K562 (cell line): ENCODE measurements around the gene FREM1. TPM values are rescaled to one million over a fixed set of nuclear protein-coding genes. Genes with fewer than 3 reads are reported as not detected.

Source experiments
- ATAC-seq: fragments of 200-7000 bp; cut with Tn5 transposase; 3 replicates; pipeline ENCODE4 v1.9.1; 2020; ENCODE audit warnings: moderate library complexity
- BruUV-seq: library from RNA; stranded (reverse); fragments of 400-500 nt; replicated peaks from 2 replicates; lab custom pipeline; 2021; lab: Mats Ljungman, UMichigan
- CTCF ChIA-PET: fragments of 300-600 bp; formaldehyde crosslinking; extraction: SDS; loops from one replicate; lab custom pipeline; 2021; ENCODE audit warnings: low intra/inter-chr PET ratio; lab: Yijun Ruan, JAX
- POLR2A ChIA-PET: fragments of 300-600, 350-650 bp; sonication (Branson Sonifier 250); formaldehyde crosslinking; extraction: SDS; loops from one replicate; lab custom pipeline; 2021; ENCODE audit warnings: antibody characterized with exemption, inconsistent platforms; lab: Yijun Ruan, JAX
- DNase-seq, 4 experiments: peaks; one replicate each; pipeline versions ENCODE4 v3.0.0 to v3.0.0-alpha.2; 2011 to 2018; ENCODE audit warnings: low spot score in 3 of 4, mixed read lengths in 3 of 4; ENCODE audit errors: extremely low read depth in 1 of 4
- FAIRE-seq: peaks from 2 replicates; lab custom pipeline; 2011; peaks lifted over from hg19 to GRCh38; lab: Jason Lieb, UNC
- H2AFZ ChIP-seq: 2 replicates; pipeline ENCODE4 v1.6.0; 2011; ENCODE audit warnings: low read depth, low read length, control low read depth, inconsistent platforms
- H3K27ac ChIP-seq: fragments of 200-600 bp; 3 replicates; pipeline ENCODE4 v1.8.0; 2011; ENCODE audit warnings: low read depth, mild to moderate bottlenecking, control low read depth, inconsistent platforms, low read length, moderate library complexity, mixed read lengths; ENCODE audit errors: extremely low read depth
- H3K27me3 ChIP-seq, 2 experiments: fragments of 300-600 bp in 1 of 2; 2 replicates in 1 of 2; 3 replicates in 1 of 2; pipeline versions ENCODE4 v1.6.0 to v1.8.0; 2011; ENCODE audit warnings: inconsistent platforms in 2 of 2, low read length in 2 of 2, mild to moderate bottlenecking in 1 of 2, mixed read lengths in 1 of 2, moderate library complexity in 1 of 2; ENCODE audit not compliant: control insufficient read depth in 2 of 2, insufficient read depth in 2 of 2
- H3K36me3 ChIP-seq: fragments of 300-600 bp; 3 replicates; pipeline ENCODE4 v1.8.0; 2011; ENCODE audit warnings: mild to moderate bottlenecking, low read length, inconsistent platforms; ENCODE audit not compliant: control insufficient read depth, insufficient read depth
- H3K4me1 ChIP-seq, 2 experiments: fragments of 200-600 bp in 1 of 2; replicated peaks in 1 of 2; 2 replicates in 1 of 2; 3 replicates in 1 of 2; pipeline versions ENCODE4 v1.5.1 to v1.8.0; 2011; ENCODE audit warnings: inconsistent platforms in 2 of 2, low read length in 2 of 2, mild to moderate bottlenecking in 1 of 2, mixed read lengths in 1 of 2, moderate library complexity in 1 of 2; ENCODE audit not compliant: control insufficient read depth in 2 of 2, insufficient read depth in 2 of 2
- H3K4me2 ChIP-seq: 2 replicates; pipeline ENCODE4 v1.6.1; 2011; ENCODE audit warnings: low read length, control low read depth, inconsistent platforms, mixed read lengths; ENCODE audit not compliant: insufficient read depth
- H3K4me3 ChIP-seq: fragments of 200-600 bp; sonication (generic), shearing (Covaris generic); 2 replicates; pipeline ENCODE4 v1.5.1; 2016; ENCODE audit warnings: control low read depth, inconsistent platforms
- H3K79me2 ChIP-seq: fragments of 200-600 bp; 3 replicates; pipeline ENCODE4 v1.8.0; 2011; ENCODE audit warnings: low read length, inconsistent platforms; ENCODE audit not compliant: control insufficient read depth, insufficient read depth
- H3K9ac ChIP-seq, 2 experiments: 2 replicates each; pipeline versions ENCODE4 v1.6.0 to v1.6.1; 2011; ENCODE audit warnings: low read depth in 2 of 2, low read length in 2 of 2, control low read depth in 1 of 2, inconsistent platforms in 1 of 2, mild to moderate bottlenecking in 1 of 2, mixed read lengths in 1 of 2; ENCODE audit not compliant: insufficient read depth in 1 of 2
- H3K9me1 ChIP-seq: one replicate; pipeline ENCODE4 v1.6.0; 2011; ENCODE audit warnings: inconsistent platforms, mild to moderate bottlenecking, low read length, moderate library complexity; ENCODE audit not compliant: control insufficient read depth, insufficient read depth
- H3K9me3 ChIP-seq: replicated peaks from 2 replicates; pipeline ENCODE4 v1.5.1; 2011; ENCODE audit warnings: low read depth, low read length, inconsistent platforms; ENCODE audit not compliant: control insufficient read depth, insufficient read depth
- H4K20me1 ChIP-seq: replicated peaks from 2 replicates; pipeline ENCODE4 v1.6.1; 2011; ENCODE audit warnings: low read length, inconsistent platforms, mixed read lengths; ENCODE audit not compliant: control insufficient read depth, insufficient read depth
- ARHGAP35 ChIP-seq: fragments of 450-650 bp; IDR thresholded peaks from 2 replicates; pipeline ENCODE4 v1.6.1; 2018; ENCODE audit not compliant: partially characterized antibody
- COPS2 ChIP-seq: fragments of 450-650 bp; conservative IDR thresholded peaks from 2 replicates; pipeline ENCODE4 v1.6.1; 2016; ENCODE audit warnings: mild to moderate bottlenecking, moderate library complexity
- CREM ChIP-seq: IDR thresholded peaks from 2 replicates; pipeline ENCODE4 v1.6.1; 2014; ENCODE audit warnings: antibody characterized with exemption, low read depth
- ELK1 ChIP-seq: sonication (generic); formaldehyde crosslinking; IDR thresholded peaks from 2 replicates; pipeline ENCODE4 v1.8.1; 2022; ENCODE audit warnings: missing genetic modification reagents
- HNRNPL ChIP-seq: fragments of 200-400 bp; formaldehyde crosslinking; IDR thresholded peaks from 2 replicates; pipeline ENCODE4 v1.6.1; 2017; ENCODE audit warnings: low read depth, mild to moderate bottlenecking, low read length
- KDM4B ChIP-seq, 2 experiments: fragments of 450-650 bp in 1 of 2; sonication (generic) in 1 of 2; IDR thresholded peaks; 2 replicates each; pipeline ENCODE4 v1.6.1; 2016 to 2017; ENCODE audit warnings: borderline replicate concordance in 2 of 2, antibody characterized with exemption in 1 of 2, low read depth in 1 of 2, mild to moderate bottlenecking in 1 of 2
- MEIS2 ChIP-seq: fragments of 450-650 bp; IDR thresholded peaks from 2 replicates; pipeline ENCODE4 v1.6.1; 2014; ENCODE audit warnings: mild to moderate bottlenecking; ENCODE audit not compliant: partially characterized antibody
- RAD51 ChIP-seq: fragments of 450-650 bp; IDR thresholded peaks from 2 replicates; pipeline ENCODE4 v1.7.1; 2016; ENCODE audit warnings: low read depth, mild to moderate bottlenecking, borderline replicate concordance
- SMARCE1 ChIP-seq: fragments of 450-650 bp; IDR thresholded peaks from 2 replicates; pipeline ENCODE4 v1.7.1; 2016; ENCODE audit warnings: mild to moderate bottlenecking
- SNIP1 ChIP-seq: fragments of 450-650 bp; IDR thresholded peaks from 2 replicates; pipeline ENCODE4 v1.7.1; 2017; ENCODE audit warnings: low read depth, mild to moderate bottlenecking
- SRSF3 ChIP-seq: fragments of 200-400 bp; formaldehyde crosslinking; IDR thresholded peaks from 2 replicates; pipeline ENCODE4 v1.6.1; 2016; ENCODE audit warnings: mild to moderate bottlenecking, low read length, moderate library complexity; ENCODE audit not compliant: insufficient read depth
- STAT5B ChIP-seq: fragments of 250-450 bp; sonication (Bioruptor Pico); IDR thresholded peaks from 2 replicates; pipeline ENCODE4 v1.8.0; 2021; ENCODE audit warnings: mild to moderate bottlenecking, inconsistent platforms
- SUPT5H ChIP-seq: fragments of 450-650 bp; IDR thresholded peaks from 2 replicates; pipeline ENCODE4 v1.6.1; 2016
- TCF15 ChIP-seq: fragments of 250-450 bp; sonication (Bioruptor Pico); IDR thresholded peaks from 2 replicates; pipeline ENCODE4 v1.8.0; 2022; ENCODE audit warnings: moderate library complexity, mild to moderate bottlenecking, inconsistent platforms
- TCF7L2 ChIP-seq: fragments of 150-350 bp; IDR thresholded peaks from 2 replicates; pipeline ENCODE4 v1.6.1; 2016; ENCODE audit warnings: low read depth, mild to moderate bottlenecking, low read length, moderate library complexity
- U2AF2 ChIP-seq: fragments of 200-400 bp; formaldehyde crosslinking; optimal IDR thresholded peaks from 2 replicates; pipeline ENCODE3; 2017; ENCODE audit warnings: low read depth, mild to moderate bottlenecking, low read length
- ZBTB26 ChIP-seq: fragments of 450-650 bp; formaldehyde crosslinking; IDR thresholded peaks from 2 replicates; pipeline ENCODE4 v1.4.0; 2022; ENCODE audit warnings: missing genetic modification characterization
- WGBS: fragments of 100-300 bp; shearing (Covaris generic); methylation state at CpG from one replicate; pipeline ENCODE4 v1.1.6; 2016; ENCODE audit warnings: low coverage, mixed read lengths; ENCODE audit not compliant: insufficient coverage; ENCODE audit errors: missing lambda C conversion rate; 5-methylcytosine and 5-hydroxymethylcytosine counted together
- in situ Hi-C: fragments of 300-500 bp; cut with MboI; formaldehyde crosslinking; loops from 4 replicates; pipeline ENCODE4 v1.15.0; 2018; ENCODE audit warnings: inconsistent platforms, mixed read lengths
- intact Hi-C: fragments of 100-400 bp; cut with micrococcal nuclease; formaldehyde crosslinking; loops from 2 replicates; pipeline ENCODE4 v1.14.2; 2022
- polyA plus RNA-seq, 8 experiments: library from polyadenylated mRNA; depleted of rRNA in 4 of 8; stranded (reverse) in 5 of 8; unstranded in 3 of 8; fragments of >200 nt; fragmentation: Nextera tagmentation in 2 of 8; fragmentation: Illumina TruSeq in 1 of 8; extraction: Ambion mirVana in 2 of 8; extraction: Trizol in 1 of 8; gene quantifications; 2 replicates each; pipeline versions ENCODE4 v1.2.1 to v1.2.3, GENCODE V29; 2011 to 2014; ENCODE audit warnings: inconsistent platforms in 1 of 8, missing spikeins in 1 of 8
- total RNA-seq, 7 experiments: library from RNA; depleted of rRNA in 6 of 7; stranded (reverse); fragments of >200 nt in 6 of 7; fragmentation: Illumina TruSeq in 2 of 7; extraction: Trizol in 2 of 7; gene quantifications; 2 replicates each; pipeline versions ENCODE4 v1.2.1 to v1.2.3, GENCODE V29; 2011 to 2021; ENCODE audit warnings: low replicate concordance in 1 of 7
- TF ChIP-seq, protein P1 (sequence below): fragments of 250-450 bp; sonication (Bioruptor Pico); IDR thresholded peaks from 2 replicates; pipeline ENCODE4 v1.8.0; 2021; ENCODE audit warnings: moderate library complexity, mild to moderate bottlenecking, inconsistent platforms

Gene FREM1
- total and polyA plus RNA-seq, 9 of the 15 experiments (the other 6 are each of a cell fraction or from before 2014, with no cell fraction given): 0.03 to 0.24 (median 0.13) TPM; not detected in 2

GRCh38 chr9:14830057-14830456, 80.2 kb downstream of the FREM1 start:
- no peak overlapping the region for H3K4me2 ChIP-seq
- in situ Hi-C loops: no loop called here
- intact Hi-C loops: no loop called here
- ChIA-PET CTCF (no interaction called here), POLR2A (no interaction called here)
- H3K4me1 ChIP-seq: no peaks in the 10 kb centered on the region; a peak in 1 of 5 replicates
- no peaks in the 10 kb centered on the region for H3K79me2 ChIP-seq
- H2AFZ ChIP-seq: no peak overlapping the region
- H3K4me3 ChIP-seq: no peak overlapping the region
- ATAC-seq (no peak), FAIRE-seq (no peak), DNase-seq (no peak)
- H3K9ac ChIP-seq: no peak overlapping the region
- 17% methylated on average over 1 of the region's 1 CpG for WGBS
- no peaks in the 10 kb centered on the region for H3K27me3 ChIP-seq
- BruUV-seq: no TSS peak
- no peak overlapping the region for H3K27ac ChIP-seq
- no peaks in the 10 kb centered on the region for H3K36me3 ChIP-seq
- H3K9me1 ChIP-seq: no peaks in the 10 kb centered on the region
- H3K9me3 ChIP-seq: no peaks in the 10 kb centered on the region
- TF ChIP-seq STAT5B (CRISPR knock-in tag) (no peak), TCF15 (CRISPR knock-in tag) (no peak), MEIS2 (no peak), SMARCE1 (no peak), COPS2 (no peak), ARHGAP35 (no peak), RAD51 (no peak), SRSF3 (no peak), TCF7L2 (no peak), SNIP1 (no peak), SUPT5H (no peak), CREM (no peak), HNRNPL (no peak), KDM4B (IDR thresholded peaks at IDR 0.05; ENCODE audit: borderline replicate concordance in 2 of 2, low read depth in 1 of 2) (no peak), ELK1 (CRISPR knock-in tag) (no peak), U2AF2 (no peak), ZBTB26 (CRISPR knock-in tag) (no peak)
- TF ChIP-seq, protein P1, sequence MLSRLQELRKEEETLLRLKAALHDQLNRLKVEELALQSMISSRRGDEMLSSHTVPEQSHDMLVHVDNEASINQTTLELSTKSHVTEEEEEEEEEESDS: no peak
- no peaks in the 10 kb centered on the region for H4K20me1 ChIP-seq
